GM20000 (cell line): ENCODE data around the gene CDY1B.
"Not testable (repeated sequence)": the region's sequence is repeated elsewhere in the genome, so short reads cannot be mapped to it uniquely, and the experiment has no call there.

Experiments used
- DNase-seq: peaks from one replicate; pipeline ENCODE4 v3.0.0; 2012; ENCODE audit warnings: low spot score

CDY1B gene, protein sequence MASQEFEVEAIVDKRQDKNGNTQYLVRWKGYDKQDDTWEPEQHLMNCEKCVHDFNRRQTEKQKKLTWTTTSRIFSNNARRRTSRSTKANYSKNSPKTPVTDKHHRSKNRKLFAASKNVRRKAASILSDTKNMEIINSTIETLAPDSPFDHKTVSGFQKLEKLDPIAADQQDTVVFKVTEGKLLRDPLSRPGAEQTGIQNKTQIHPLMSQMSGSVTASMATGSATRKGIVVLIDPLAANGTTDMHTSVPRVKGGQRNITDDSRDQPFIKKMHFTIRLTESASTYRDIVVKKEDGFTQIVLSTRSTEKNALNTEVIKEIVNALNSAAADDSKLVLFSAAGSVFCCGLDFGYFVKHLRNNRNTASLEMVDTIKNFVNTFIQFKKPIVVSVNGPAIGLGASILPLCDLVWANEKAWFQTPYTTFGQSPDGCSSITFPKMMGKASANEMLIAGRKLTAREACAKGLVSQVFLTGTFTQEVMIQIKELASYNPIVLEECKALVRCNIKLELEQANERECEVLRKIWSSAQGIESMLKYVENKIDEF

DNA sequence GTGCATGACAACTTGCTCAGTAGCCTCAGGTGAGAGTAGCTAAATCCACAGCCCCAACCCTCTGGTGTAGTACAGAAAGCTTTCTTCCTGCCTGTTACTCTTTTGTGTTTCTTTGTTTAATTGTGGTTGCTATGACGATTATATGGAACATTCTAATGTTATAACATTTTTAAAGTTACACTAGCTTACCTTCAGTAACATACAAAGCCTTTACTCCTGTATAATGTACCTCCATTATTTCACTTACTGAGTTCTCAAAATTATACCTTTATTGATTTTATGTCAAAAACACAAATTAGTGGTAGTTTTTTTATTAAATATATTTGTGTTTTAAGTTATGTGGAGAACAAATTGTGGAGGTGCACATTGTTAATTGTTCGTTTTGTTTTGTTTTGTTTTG lies at the start of gene CDY1B:
CDY1B (minus strand) TSS at position 101 of the 400 bp plus-strand sequence. CDS start 331 bp downstream, outside the sequence.
- not testable (repeated sequence) for DNase-seq

DNA sequence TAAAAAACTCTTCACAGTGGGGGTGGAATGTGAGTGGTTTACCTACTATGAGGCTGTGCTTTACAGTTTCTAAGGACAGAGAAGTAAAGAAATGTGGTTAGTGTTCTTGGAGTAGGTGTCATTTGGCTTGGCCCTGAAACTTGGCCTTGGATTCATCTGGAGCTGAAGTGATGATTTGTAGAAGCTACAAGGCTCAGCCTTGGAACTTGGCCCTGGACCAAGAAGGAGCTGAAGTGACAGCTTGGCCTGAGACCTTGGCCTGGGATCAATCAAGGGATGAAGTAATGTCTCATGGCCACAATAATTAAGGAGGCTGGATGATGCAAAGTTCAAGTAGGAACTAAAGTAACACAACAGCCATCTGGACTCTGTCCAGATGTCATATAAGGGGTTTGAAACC lies 1.7 kb upstream of the CDY1B start:
- not testable (repeated sequence) for DNase-seq

DNA sequence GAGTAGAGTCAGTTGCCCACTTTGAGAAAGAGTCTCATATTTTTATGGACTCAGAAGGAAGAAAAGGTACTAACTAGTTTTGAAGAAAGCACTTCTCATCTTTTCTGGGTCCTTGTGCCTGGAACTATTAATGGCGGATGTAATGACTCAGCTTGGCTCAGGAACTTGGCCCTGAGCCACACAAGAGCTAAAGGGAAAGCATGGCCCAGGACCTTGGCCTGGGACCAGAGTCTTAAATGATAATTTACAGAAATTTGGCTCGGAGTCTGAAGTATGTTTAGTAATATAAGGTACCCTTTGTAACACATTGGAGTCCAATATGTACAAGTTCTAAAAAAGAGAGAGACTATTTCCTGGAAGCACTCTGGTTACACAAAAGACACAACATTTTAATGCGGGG lies 4.6 kb downstream of the CDY1B start:
- DNase-seq = not testable (repeated sequence)

DNA sequence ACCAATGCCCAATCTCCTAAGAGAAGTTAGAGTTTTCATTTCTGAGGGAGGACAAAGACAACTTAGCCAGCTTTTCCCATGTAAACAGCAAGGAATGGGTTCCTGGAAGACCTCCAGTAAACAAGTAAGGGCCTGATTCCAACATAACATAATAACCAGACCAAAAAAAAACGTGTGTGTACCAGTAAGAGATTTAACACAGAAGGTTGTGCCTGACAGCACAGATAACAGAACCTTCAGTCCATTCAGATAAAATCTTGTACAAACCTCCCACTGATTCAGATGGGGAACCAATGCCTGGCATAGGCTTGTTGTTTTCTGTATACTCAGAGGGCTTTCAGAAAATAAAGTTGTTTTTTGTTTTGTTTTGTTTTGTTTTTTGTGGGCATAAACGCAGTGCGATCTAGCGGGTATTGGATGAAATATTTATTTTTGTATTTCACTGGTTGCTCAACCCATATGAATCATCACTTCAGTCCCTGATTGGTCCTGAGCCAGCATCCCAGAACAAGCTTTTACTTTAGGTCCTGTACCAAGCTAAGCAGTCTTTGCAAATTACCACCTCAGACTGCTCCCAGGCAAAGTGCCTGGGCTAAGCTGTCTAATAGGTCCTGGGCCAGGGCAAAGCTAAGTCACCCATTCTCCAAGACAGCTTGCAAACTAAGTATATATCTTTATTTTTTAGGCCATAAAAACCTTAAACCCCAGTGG lies 8.7 kb downstream of the CDY1B start:
- not testable (repeated sequence) for DNase-seq

DNA sequence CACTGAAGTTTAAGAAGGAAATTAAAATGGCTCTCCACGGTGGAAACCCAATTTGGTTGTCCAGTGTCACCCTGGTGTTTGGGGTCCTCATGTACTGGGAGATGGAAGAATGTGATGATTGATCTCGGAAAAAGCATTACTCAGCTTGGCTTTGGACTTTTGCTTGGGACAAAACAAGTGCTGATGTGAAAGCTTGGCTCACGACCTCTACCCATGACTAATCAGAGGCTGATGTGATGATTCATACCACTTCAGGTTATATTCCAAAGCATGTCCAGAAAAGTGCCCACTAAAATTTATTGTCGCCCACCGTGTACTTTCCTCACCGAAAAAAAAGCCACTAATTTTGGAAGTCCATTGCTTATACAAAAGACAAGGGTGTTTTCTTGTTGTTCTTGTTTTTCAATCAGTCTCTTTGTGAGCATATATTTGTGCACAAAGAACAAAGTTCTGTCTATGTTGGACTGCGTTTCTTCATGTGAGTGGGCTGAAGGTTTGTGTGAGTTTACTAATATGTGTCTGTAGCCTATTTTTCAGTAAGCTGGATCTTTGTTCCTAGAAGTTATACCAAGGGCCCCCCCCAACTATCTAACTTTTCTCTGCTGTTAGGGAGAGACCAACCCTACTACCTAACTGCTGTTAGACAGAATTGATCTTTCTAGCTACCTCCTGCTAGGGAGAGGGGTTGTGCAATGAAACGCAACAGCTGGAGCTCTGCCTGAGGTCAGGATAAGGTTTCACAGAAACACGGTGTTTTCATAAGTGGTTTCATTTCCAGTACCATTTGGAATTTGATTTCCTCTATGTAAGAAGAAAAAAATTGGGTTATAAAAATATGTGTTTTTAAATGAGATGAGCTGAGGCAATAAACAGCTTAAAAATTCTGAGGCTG lies 21.4 kb downstream of the CDY1B start:
- not testable (repeated sequence) for DNase-seq
